GM18502 (cell line): Measurements from ENCODE around the gene ZFR2.
"Not testable (repeated sequence)": the region's sequence is repeated elsewhere in the genome, so short reads cannot be mapped to it uniquely, and the experiment has no call there.

Source experiments
- ATAC-seq: cut with Tn5 transposase; IDR thresholded peaks from one replicate; pipeline ENCODE4 v1.9.1; 2021; ENCODE audit warnings: mild to moderate bottlenecking; ENCODE audit not compliant: unreplicated experiment, poor library complexity

The ZFR2 gene

DNA sequence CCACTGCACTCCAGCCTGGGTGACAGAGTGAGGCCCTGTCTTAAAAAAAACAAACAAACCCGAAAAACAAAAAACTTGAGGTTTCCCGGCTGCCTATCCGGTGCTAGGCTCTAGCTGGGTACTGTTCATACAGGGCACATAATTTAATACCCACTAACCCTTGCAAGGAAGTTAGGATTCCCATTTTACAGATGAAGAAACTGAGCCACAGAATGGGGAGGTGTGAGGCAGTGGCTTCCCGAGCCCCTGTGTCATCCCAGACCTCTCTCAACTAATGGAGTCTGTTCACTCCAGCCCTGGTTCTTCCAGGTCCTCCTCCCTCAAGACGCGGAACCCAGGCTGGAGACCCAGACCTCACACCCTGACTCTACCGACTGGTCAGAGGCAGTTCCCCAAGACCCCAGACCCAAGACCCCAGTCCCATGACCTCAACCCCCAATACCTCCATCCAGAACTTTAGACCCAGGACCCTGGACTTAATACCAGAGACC, 107.9 kb downstream of the ZFR2 start:
- ATAC-seq, result no peak

DNA sequence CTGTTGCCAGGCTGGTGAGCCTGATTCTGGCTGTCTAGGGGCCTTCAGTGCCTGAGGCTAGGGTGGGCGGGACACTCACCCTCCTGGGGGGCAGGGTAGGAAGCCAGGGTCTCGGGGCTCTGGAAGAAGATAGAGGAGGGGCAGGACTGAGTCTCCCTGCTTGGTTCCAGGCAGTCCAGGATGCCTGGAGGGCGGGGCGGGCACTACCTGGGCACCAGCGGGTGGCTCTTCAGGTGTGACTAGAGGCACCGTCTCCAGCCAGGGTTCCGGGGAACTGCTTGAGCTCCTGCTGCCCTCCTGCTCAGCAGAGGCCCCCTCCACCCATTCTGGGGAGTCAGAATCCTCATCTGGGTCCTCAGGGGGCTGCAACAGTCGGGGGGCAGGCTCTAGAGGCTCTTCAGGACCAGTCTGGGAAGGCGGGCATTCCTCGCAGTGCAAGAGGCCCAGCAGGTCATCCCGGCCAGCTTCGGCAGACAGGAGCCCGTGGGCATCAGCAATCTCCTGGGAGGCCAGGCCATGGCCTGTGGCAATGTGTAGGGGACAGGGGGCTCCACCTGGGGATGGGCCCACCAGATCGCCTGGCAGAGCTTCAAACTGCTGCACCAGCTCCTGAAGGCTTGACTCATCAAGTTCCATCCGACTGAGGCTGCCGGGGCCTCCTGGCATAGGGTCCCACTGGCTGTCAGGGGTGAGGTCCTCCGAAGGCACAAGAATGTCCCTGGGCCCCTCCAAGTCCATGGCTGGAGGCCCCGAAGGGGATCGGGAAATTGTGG, 109.2 kb downstream of the ZFR2 start:
- no peak for ATAC-seq

DNA sequence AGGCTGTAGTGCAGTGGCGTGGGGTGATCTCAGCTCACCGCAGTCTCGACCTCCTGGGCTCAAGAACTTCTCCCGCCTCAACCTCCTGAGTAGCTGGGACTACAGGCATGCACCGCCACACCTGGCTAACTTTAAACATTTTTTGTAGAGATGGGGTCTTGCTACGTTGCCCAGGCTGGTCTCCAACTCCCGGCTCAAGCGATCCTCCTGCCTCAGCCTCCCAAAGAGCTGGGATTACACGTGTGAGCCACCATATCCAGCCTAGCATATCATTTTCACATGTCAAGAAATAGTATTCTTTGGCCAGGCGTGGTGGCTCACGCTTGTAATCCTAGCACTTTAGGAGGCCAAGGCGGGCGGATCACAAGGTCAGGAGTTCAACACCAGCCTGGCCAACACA, 110.5 kb downstream of the ZFR2 start:
- ATAC-seq, result not testable (repeated sequence)

DNA sequence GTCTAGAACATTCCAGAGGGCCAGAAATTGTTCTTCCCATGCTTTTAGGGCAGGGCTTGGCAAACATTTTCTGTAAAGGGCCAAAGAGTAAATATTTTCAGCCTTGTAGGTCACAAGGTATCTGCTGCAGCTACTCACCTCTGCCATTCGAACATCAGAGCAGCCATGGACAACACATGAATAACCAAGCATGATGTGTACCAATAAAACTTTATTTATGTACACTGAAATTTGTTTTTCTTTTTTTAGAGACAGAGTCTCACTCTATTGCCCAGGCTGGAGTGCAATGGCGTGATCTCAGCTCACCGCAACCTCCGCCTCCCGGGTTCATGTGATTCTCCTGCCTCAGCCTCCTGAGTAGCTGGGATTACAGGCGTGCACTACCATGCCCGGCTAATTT, 111.1 kb downstream of the ZFR2 start:
- not testable (repeated sequence) for ATAC-seq
